NCI-H345 (cell line): ENCODE results near the gene STING1.
"Not testable (repeated sequence)": the region's sequence is repeated elsewhere in the genome, so short reads cannot be mapped to it uniquely, and the experiment has no call there.

Experiments
- DNase-seq: peaks from one replicate; lab custom pipeline; 2025; lab: John Stamatoyannopoulos, UW

Gene STING1

GRCh38 chr5:139503036-139503817, 20.7 kb upstream of the STING1 start:
- DNase-seq = not testable (repeated sequence)

GRCh38 chr5:139501381-139501780, 18.8 kb upstream of the STING1 start:
- DNase-seq = no peak

- DNase-seq = no peak
Measured at GRCh38 chr5:139495638-139496435, 13.3 kb upstream of the STING1 start.

GRCh38 chr5:139494832-139495231, 12.3 kb upstream of the STING1 start:
- DNase-seq = no peak

GRCh38 chr5:139494256-139494655, 11.7 kb upstream of the STING1 start:
- no peak for DNase-seq

GRCh38 chr5:139492700-139493192, 10.2 kb upstream of the STING1 start:
- no peak for DNase-seq

GRCh38 chr5:139488260-139488659, 5.7 kb upstream of the STING1 start:
- DNase-seq = no peak

- DNase-seq = no peak
Measured at GRCh38 chr5:139486201-139486600, 3.6 kb upstream of the STING1 start.

GRCh38 chr5:139482890-139483208, 291 bp upstream of the STING1 start:
- not testable (repeated sequence) for DNase-seq

GRCh38 chr5:139481580-139482049, 943 bp downstream of the STING1 start:
- DNase-seq = no peak

GRCh38 chr5:139481122-139481533, 1.4 kb downstream of the STING1 start:
- DNase-seq = no peak

- DNase-seq = not testable (repeated sequence)
Measured at GRCh38 chr5:139479729-139480128, 2.8 kb downstream of the STING1 start.

GRCh38 chr5:139478657-139479423, 3.7 kb downstream of the STING1 start:
- DNase-seq = not testable (repeated sequence)

GRCh38 chr5:139475865-139476617, 6.5 kb downstream of the STING1 start:
- no peak for DNase-seq

- no peak for DNase-seq
Measured at GRCh38 chr5:139474890-139475791, 7.4 kb downstream of the STING1 start.

- no peak for DNase-seq
Measured at GRCh38 chr5:139473565-139473964, 9.0 kb downstream of the STING1 start.

- no peak for DNase-seq
Measured at GRCh38 chr5:139473105-139473504, 9.5 kb downstream of the STING1 start.

GRCh38 chr5:139472386-139473030, 10.1 kb downstream of the STING1 start:
- DNase-seq = no peak

GRCh38 chr5:139470821-139471300, 11.7 kb downstream of the STING1 start, which contains the start of gene SMIM33:
TSS of gene SMIM33 (plus strand) at chr5:139471004. CDS start at chr5:139471122, 118 bp downstream.
- no peak for DNase-seq
